Hematopoietic multipotent progenitor cell treated with erythropoietin and hydrocortisone succinate and interleukin-3 and kit ligand, for 15 days (in vitro differentiated cells): ENCODE results near the gene EEF1G.
"Not testable (repeated sequence)": the region's sequence is repeated elsewhere in the genome, so short reads cannot be mapped to it uniquely, and the experiment has no call there.

Experiments
- DNase-seq: peaks from one replicate; pipeline ENCODE4 v3.0.0-alpha.2; 2015; ENCODE audit warnings: low spot score

The EEF1G gene

GRCh38 chr11:62603072-62603408 is 29.3 kb upstream of the EEF1G start:
- no peak for DNase-seq

DNA sequence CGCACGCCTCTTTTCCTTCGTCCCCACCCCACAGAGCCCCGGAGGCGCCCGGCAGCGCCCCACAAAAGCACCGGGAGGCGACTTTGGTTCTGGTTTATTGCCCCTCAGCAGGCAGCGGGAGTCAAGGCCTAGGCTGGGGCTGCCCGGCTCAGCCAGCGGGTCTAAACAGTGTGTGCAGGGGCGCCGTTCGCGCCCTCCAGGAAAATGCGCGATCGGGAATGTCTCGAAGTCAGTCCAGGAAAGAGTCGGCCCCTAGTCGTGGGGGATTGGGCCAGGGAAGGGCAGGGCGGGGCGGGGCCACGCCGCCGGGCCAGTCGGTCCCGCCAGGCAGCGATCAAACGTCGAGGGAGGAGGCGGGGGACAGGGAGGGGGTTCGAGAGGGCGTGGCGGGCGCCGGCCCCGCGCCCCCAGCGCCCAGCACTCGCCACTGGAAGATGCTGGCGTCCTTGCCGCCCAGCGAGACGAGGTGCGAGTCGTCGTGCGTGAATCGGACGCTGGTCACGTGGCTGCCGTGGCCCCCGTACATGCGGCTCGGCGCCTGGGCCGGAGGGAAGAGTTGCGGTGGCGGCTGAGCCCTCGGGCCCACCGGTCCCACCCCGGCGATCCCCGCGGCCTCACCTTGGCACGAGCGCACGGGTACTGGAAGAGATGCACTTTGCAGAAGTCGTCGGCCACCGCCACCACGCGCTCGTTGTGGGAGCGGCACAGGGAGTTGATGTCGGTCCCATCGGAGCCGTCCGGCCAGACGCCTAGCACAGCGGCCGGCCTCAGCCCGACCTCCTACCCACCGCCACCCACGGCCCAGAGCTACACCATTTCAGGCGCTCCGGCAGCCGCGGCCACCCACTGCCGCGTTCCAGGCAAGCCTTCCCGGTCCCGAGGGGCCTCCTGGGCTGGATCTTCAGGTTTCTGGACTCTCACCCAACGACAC is 28.7 kb upstream of the EEF1G start:
- DNase-seq: no peak

DNA sequence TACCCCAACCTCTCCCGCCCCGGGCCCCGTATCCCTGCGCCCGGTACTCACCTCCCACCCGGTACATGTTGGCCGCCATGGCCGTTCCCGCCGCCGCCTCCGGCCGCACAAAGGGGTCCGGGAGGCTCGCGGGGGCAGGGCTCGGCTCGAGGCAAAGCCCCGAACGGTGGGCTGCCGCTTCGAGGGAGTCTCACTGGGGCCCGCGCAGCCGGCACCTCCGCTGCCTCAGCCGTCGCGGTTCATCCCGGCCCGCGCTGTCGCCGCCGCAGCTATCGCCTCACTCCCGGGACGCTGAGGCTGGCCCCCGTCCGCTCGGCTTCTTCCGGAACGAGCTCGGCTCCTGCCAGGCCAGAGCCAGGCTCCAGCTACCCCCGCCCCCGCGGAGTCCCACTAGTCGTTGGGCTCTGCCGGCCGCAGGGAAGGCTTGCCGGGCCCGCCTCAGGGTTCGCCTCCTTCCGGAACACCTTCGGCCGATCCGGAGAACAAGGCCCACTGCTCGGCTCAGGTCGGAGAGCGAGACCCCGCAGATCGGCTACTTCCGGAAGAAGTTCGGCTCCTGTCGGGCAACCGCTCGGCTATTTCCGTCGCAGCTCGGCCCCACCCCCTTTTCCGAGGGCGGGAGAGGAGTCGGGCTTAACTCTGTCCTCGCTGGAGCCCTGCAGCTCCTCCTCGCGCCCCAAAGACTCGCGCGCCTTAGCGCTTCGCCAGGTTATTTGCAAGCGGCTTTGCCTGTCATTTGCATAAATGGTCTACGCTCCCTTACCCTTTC is 27.9 kb upstream of the EEF1G start, which contains the start of gene MTA2:
TSS of gene MTA2 (minus strand) at position 494 of the 769 bp plus-strand sequence. CDS start at position 79, 415 bp downstream.
- peak; percentile 98 for DNase-seq

- DNase-seq: peak; percentile 37
Observed at GRCh38 chr11:62601122-62601371, 27.4 kb upstream of the EEF1G start.

DNA sequence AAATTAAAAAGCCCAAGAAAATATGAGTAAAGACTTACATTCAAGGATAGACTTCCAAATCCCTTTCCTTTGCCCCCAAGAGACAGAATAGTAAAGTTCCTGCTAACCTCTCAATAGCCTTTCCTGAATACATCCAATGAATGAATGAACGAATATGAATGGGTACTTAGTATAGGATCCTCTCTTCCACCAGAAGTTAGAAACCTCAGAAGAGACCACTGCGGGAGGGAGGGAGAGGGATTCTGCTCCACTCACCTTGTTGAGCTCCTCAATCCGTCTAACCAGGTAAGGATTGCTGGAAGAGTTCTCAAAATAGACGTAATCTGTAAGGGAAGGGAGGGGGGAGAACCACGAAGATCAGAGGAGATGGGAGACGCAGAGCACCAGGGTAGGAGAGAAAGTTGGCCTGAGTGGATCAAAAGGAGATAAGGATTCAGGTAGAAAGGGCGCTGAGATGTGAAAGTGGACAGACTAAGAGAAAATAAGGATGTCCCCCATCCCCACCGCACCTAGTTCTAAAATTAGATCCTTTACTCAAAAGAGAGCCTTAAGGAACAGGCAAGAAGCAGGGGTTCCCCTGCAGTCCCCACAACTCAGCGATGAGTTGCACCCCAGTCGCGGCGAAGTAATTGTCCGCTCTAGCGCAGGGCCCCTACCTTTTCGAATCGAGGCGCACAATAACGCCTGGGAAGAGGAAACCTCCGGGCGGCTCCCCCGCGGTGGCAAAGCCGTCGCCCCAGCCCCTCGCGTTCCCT is 26.9 kb upstream of the EEF1G start:
- DNase-seq: peak; percentile 17

DNA sequence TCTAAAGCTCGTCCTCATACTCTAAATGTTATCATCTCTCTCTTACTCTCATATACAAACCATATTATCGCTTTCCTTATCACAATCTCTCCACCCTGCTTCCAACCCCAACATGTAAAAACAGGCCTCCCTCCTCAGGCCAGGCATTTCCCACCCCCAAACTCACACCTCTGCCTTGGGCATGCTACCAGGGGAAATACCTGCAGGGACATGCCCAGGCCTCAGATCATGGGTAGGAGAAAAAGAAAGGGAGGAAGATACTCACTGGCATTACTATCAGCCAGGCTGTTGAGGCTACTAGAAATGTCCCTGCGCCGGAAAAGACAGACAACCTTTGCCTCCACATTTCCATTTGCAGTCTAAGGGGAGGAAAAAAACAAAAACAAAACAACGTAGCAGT is 26.2 kb upstream of the EEF1G start:
- DNase-seq: no peak

DNA sequence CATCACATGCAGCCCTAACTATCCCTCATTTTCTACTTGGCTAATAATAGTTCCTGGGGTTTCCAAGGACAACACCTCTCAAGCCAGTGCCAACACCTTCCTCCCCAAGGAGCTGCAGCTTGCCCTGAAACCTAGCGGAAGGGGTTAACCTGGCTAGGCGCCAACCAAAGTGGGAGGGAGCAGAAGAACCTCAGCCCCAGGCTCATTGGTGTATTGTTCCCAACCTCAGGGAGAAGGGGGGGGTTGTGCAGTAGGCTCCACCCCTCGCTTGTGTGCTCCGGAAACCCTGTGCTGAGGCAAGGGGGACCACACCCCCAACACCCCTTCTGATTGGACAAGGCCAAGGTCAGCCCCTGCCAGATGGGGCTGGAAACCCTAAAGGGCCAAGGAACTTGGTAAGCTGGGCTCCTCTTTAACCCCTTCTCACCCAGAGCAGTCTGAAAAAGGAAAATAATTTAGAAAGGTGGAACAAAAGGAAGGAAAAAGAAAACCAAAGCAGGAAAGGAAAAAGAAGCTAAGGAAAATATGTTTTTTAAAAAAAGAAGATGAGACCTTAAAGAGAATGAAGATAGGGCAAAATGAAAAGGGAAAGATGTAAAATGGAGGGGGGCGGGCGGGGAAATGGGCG is 25.5 kb upstream of the EEF1G start:
- peak; percentile 93 for DNase-seq

DNA sequence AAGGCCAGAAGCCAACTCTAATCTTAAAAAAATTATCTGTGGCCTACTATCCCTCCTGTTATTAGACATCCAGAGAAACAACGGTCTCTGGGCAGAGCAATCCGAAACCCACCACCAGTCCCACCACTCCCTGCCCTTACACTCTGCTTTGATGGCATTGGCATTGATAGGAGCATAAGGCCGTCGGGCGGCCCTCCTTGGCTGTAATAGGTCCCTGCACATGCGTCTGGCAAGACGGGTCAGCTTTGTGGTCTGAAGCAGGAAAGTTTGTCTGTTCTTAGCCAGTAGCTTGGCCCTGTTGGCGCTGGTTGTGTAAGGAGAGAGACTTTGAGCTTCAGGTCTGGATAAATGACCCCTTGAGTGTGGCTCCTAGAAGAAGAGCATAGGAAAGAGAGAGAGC is 21.4 kb upstream of the EEF1G start:
- DNase-seq: no peak

GRCh38 chr11:62593434-62594044 is 19.8 kb upstream of the EEF1G start:
- DNase-seq: peak; percentile 85

DNA sequence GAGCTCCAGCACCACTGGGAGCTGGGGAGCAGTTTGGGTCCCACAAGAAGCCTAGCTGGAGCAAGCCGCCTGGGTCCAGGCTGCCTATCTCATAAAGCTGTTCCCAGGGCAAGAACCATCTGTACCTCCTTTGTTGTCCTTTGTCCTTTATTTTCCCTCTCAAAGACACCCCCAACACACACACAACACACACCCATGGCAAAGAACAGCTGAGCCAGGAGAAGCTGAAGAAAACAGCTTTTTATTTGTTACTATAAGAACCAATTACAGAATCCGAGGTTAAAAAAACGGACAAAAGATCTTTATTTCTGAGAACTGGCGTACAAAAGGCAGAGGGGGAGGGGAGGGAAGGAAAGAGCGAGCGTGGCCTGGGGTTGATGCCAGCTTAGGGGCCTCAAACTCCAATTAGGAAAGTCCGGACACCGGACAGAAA is 19.3 kb upstream of the EEF1G start:
- no peak for DNase-seq

- peak; percentile 47 for DNase-seq
Observed at GRCh38 chr11:62592146-62592815, 18.6 kb upstream of the EEF1G start.

GRCh38 chr11:62591448-62592145 is 17.9 kb upstream of the EEF1G start, which contains the start of gene TUT1:
Gene TUT1, minus strand, starts transcription at chr11:62591523. Its CDS starts 38 bp downstream, at chr11:62591485.
- peak; percentile 99 for DNase-seq

GRCh38 chr11:62588966-62589637 is 15.4 kb upstream of the EEF1G start:
- DNase-seq: no peak

DNA sequence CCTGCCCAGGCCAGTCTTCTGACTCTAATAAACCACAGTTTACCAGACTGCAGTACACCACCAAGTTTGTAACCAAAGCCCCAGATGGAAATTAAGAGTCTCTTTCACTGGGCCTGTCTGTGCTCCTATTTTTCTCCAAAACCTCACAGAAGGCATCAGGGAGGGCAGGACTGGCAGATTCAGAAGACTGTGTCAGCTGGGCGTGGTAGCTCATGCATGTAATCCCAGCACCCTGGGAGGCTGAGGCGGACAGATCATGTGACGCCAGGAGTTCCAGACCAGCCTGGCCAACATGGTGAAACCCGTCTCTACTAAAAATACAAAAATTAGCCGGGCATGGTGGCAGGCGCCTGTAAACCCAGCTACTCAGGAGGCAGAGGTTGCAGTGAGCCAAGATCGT is 11.7 kb upstream of the EEF1G start:
- DNase-seq: not testable (repeated sequence)

- not testable (repeated sequence) for DNase-seq
Observed at GRCh38 chr11:62581735-62582134, 8.0 kb upstream of the EEF1G start.

GRCh38 chr11:62580959-62581715 is 7.4 kb upstream of the EEF1G start:
- no peak for DNase-seq

DNA sequence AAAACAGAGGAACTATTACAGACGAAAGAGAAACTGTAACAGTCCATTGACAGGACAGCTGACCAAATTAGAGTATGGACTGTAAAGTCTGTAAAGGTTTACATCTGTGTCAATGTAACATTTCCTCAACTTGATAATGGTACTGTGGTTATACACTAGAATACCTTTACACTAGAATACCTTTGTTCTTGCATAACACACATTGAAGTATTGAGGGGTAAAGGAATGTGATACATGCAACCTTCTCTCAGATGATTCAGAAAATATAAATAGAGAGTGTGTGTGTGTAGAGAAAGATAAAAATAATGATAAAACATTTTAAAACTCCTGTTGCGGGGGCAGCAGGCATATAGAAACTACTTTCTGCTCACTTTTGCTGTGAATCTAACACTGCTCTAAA is 5.6 kb upstream of the EEF1G start:
- DNase-seq: no peak

- no peak for DNase-seq
Observed at GRCh38 chr11:62578541-62578940, 4.8 kb upstream of the EEF1G start.
